A673 (cell line): ENCODE results near the gene C12orf76. TPM values are rescaled to one million over a fixed set of nuclear protein-coding genes. Genes with fewer than 3 reads are reported as not detected.

ENCODE experiments used
- BruUV-seq: library from RNA; stranded (reverse); fragments of 400-500 nt; replicated peaks from 2 replicates; lab custom pipeline; 2021; lab: Mats Ljungman, UMichigan
- CTCF ChIA-PET: fragments of 300-600 bp; sonication (Branson Sonifier 250); formaldehyde crosslinking; loops from one replicate; lab custom pipeline; 2022; ENCODE audit warnings: antibody characterized with exemption; lab: Charles Lee
- POLR2A ChIA-PET: fragments of 300-600 bp; sonication (Branson Sonifier 250); formaldehyde crosslinking; loops from one replicate; lab custom pipeline; 2022; ENCODE audit warnings: antibody characterized with exemption; ENCODE audit not compliant: low non-redundant PET; lab: Charles Lee
- DNase-seq: peaks from one replicate; pipeline ENCODE4 v3.0.0-alpha.2; 2015; ENCODE audit warnings: low spot score
- H3K27ac ChIP-seq: fragments of 200-600 bp; sonication (generic); 2 replicates; pipeline ENCODE4 v1.5.1; 2016; ENCODE audit warnings: mixed run types, low read depth, mild to moderate bottlenecking, mixed read lengths, antibody characterized with exemption, low read length; ENCODE audit not compliant: poor library complexity, severe bottlenecking
- H3K27me3 ChIP-seq: fragments of 200-600 bp; sonication (generic); replicated peaks from 2 replicates; pipeline ENCODE4 v1.6.1; 2017; ENCODE audit warnings: mixed run types, low read depth, mild to moderate bottlenecking, mixed read lengths, antibody characterized with exemption, low read length; ENCODE audit not compliant: insufficient read depth, poor library complexity
- H3K36me3 ChIP-seq: fragments of 200-600 bp; sonication (generic); 2 replicates; pipeline ENCODE4 v1.6.1; 2016; ENCODE audit warnings: mixed run types, mild to moderate bottlenecking, mixed read lengths, antibody characterized with exemption, low read length; ENCODE audit not compliant: insufficient read depth, poor library complexity, severe bottlenecking
- H3K4me1 ChIP-seq: fragments of 200-600 bp; sonication (generic); 2 replicates; pipeline ENCODE4 v1.6.1; 2017; ENCODE audit warnings: mixed run types, mild to moderate bottlenecking, mixed read lengths, antibody characterized with exemption, low read length; ENCODE audit not compliant: insufficient read depth, poor library complexity, severe bottlenecking
- H3K4me3 ChIP-seq: fragments of 200-600 bp; sonication (generic); 2 replicates; pipeline ENCODE4 v1.5.1; 2016; ENCODE audit warnings: low read depth, mixed run types, mild to moderate bottlenecking, mixed read lengths, low read length; ENCODE audit not compliant: poor library complexity, severe bottlenecking
- H3K9me3 ChIP-seq: fragments of 200-600 bp; sonication (generic); 2 replicates; pipeline ENCODE4 v1.6.1; 2016; ENCODE audit warnings: mixed run types, low read depth, mild to moderate bottlenecking, mixed read lengths, antibody characterized with exemption, low read length; ENCODE audit not compliant: poor library complexity, severe bottlenecking
- CTCF ChIP-seq: fragments of 300-800, 200-600 bp; sonication (generic); conservative IDR thresholded peaks from 2 replicates; pipeline ENCODE4 v1.5.1; 2017; ENCODE audit warnings: low read depth, mild to moderate bottlenecking, antibody characterized with exemption, low read length, moderate library complexity, mixed read lengths
- EZH2 ChIP-seq: fragments of 200-600 bp; sonication (generic); IDR thresholded peaks from 2 replicates; pipeline ENCODE4 v1.6.1; 2017; ENCODE audit warnings: borderline replicate concordance, low read depth, mild to moderate bottlenecking, mixed read lengths, antibody characterized with exemption, low read length; ENCODE audit not compliant: poor library complexity, severe bottlenecking
- intact Hi-C: fragments of 100-400 bp; cut with micrococcal nuclease; formaldehyde crosslinking; loops from one replicate; pipeline ENCODE4 v1.10.0; 2022; ENCODE audit not compliant: unreplicated experiment
- total RNA-seq: library from RNA; stranded (reverse); gene quantifications from 2 replicates; pipeline ENCODE4 v1.2.3, GENCODE V29; 2021

The C12orf76 gene
- total RNA-seq, 1 experiment from 2014 or later = 14.5 TPM

- Histone ChIP-seq H3K36me3 (no peaks in the 10 kb centered on the region), H3K9me3 (no peaks in the 10 kb centered on the region), H3K4me3 (no peak overlapping the region), H3K27me3 (no peaks in the 10 kb centered on the region), H3K27ac (no peak overlapping the region), H3K4me1 (peaks cover 16% of the 10 kb centered on the region)
- intact Hi-C loops = no loop called here
- ChIA-PET CTCF (no interaction called here), POLR2A (no interaction called here)
- no TSS peak for BruUV-seq
- no peak for DNase-seq
- TF ChIP-seq CTCF (no peak), EZH2 (no peak)
Measured at GRCh38 chr12:110028323-110028722, 20.0 kb downstream of the C12orf76 start.

GRCh38 chr12:110024051-110024450 lies 24.3 kb downstream of the C12orf76 start:
- no TSS peak for BruUV-seq
- no peaks in the 10 kb centered on the region for H3K27me3 ChIP-seq
- H3K4me3 ChIP-seq = no peak overlapping the region
- DNase-seq = no peak
- H3K9me3 ChIP-seq = no peaks in the 10 kb centered on the region
- ChIA-PET CTCF (interaction anchor here (0.7 to 1.1 kb wide), 2 partner anchors 90 to 407 kb away, joined by 4 to 6 read pairs; no protein-coding TSS in a partner anchor), POLR2A (interaction anchor here (0.5 kb wide), 1 partner anchor 588 kb away, joined by 6 read pairs; no protein-coding TSS in a partner anchor)
- intact Hi-C loops = no loop called here
- H3K27ac ChIP-seq = peak overlapping the region; percentile 41
- no peaks in the 10 kb centered on the region for H3K36me3 ChIP-seq
- TF ChIP-seq EZH2 (no peak), CTCF (no peak)
- peaks cover 20% of the 10 kb centered on the region for H3K4me1 ChIP-seq

GRCh38 chr12:110023059-110023980 lies 25.0 kb downstream of the C12orf76 start:
- BruUV-seq = no TSS peak
- Histone ChIP-seq H3K4me3 (no peak overlapping the region), H3K27ac (no peak overlapping the region), H3K9me3 (no peaks in the 10 kb centered on the region), H3K4me1 (peaks cover 20% of the 10 kb centered on the region), H3K27me3 (no peaks in the 10 kb centered on the region), H3K36me3 (no peaks in the 10 kb centered on the region)
- DNase-seq = no peak
- ChIA-PET POLR2A (interaction anchor here (0.5 kb wide), 1 partner anchor 588 kb away, joined by 6 read pairs; no protein-coding TSS in a partner anchor), CTCF (interaction anchor here (0.7 to 1.1 kb wide), 2 partner anchors 90 to 408 kb away, joined by 4 to 6 read pairs; no protein-coding TSS in a partner anchor)
- TF ChIP-seq CTCF (no peak), EZH2 (no peak)
- intact Hi-C loops = no loop called here
